Measurements from ENCODE around the gene SORCS2.
"Not testable (repeated sequence)": the region's sequence is repeated elsewhere in the genome, so short reads cannot be mapped to it uniquely, and the experiment has no call there.

SORCS2 gene

GRCh38 chr4:7450775-7451433, 258.6 kb downstream of the SORCS2 start:
- Histone ChIP-seq H3K9me3 (ENCODE audit: control insufficient read depth, low read length) (no peaks in the 10 kb centered on the region), H4K91ac (ENCODE audit: low read length) (no peak overlapping the region), H2BK120ac (ENCODE audit: low read depth, low read length) (no peak overlapping the region), H3K4me2 (ENCODE audit: low read length, poor library complexity, severe bottlenecking) (no peak overlapping the region), H2BK12ac (ENCODE audit: low read length in 2 of 2) (no peak overlapping the region), H2BK5ac (ENCODE audit: low read depth, low read length, poor library complexity, severe bottlenecking) (no peak overlapping the region), H3K27ac (ENCODE audit: low read length, poor library complexity, severe bottlenecking) (no peak overlapping the region), H3K4me1 (ENCODE audit: control insufficient read depth, insufficient read depth, low read depth, low read length) (no peaks in the 10 kb centered on the region), H2BK15ac (ENCODE audit: low read depth, poor library complexity, severe bottlenecking) (no peak overlapping the region), H3K9ac (ENCODE audit: low read length) (no peak overlapping the region), H2AK5ac (ENCODE audit: low read length, severe bottlenecking) (no peak overlapping the region), H3K18ac (ENCODE audit: low read depth in 1 of 2, low read length in 2 of 2) (no peak overlapping the region), H3K4me3 (ENCODE audit: insufficient read depth in 1 of 2, low read depth in 1 of 2, low read length in 2 of 2) (no peak overlapping the region), H4K8ac (ENCODE audit: low read length) (no peak overlapping the region), H3K4ac (ENCODE audit: low read depth in 1 of 2, low read length in 2 of 2) (no peak overlapping the region), H2AFZ (ENCODE audit: low read depth, low read length) (no peak overlapping the region), H3K14ac (ENCODE audit: low read length in 2 of 2) (no peak overlapping the region), H3K36me3 (ENCODE audit: control insufficient read depth in 1 of 2, insufficient read depth in 2 of 2, low read depth in 1 of 2, low read length in 2 of 2) (no peaks in the 10 kb centered on the region), H3K27me3 (ENCODE audit: control insufficient read depth in 1 of 2, insufficient read depth in 1 of 2, low read length in 2 of 2) (peaks cover 20 to 36% of the 10 kb centered on the region in 2 experiments), H3K23ac (ENCODE audit: low read length in 2 of 2) (no peak overlapping the region), H3K79me1 (replicated peaks; ENCODE audit: low read length, poor library complexity, severe bottlenecking) (no peaks in the 10 kb centered on the region)
- no peak for DNase-seq
- 71% methylated on average over 5 of the region's 5 CpGs for WGBS

- no peak overlapping the region for H3K23ac ChIP-seq (ENCODE audit: low read length in 2 of 2)
- WGBS: 63% methylated on average over 2 of the region's 2 CpGs
- H4K8ac ChIP-seq (ENCODE audit: low read length): no peak overlapping the region
- no peaks in the 10 kb centered on the region for H3K79me1 ChIP-seq (replicated peaks; ENCODE audit: low read length, poor library complexity, severe bottlenecking)
- no peak overlapping the region for H3K18ac ChIP-seq (ENCODE audit: low read depth in 1 of 2, low read length in 2 of 2)
- no peak for DNase-seq
- no peak overlapping the region for H2AFZ ChIP-seq (ENCODE audit: low read depth, low read length)
- no peak overlapping the region for H2BK15ac ChIP-seq (ENCODE audit: low read depth, poor library complexity, severe bottlenecking)
- no peak overlapping the region for H3K14ac ChIP-seq (ENCODE audit: low read length in 2 of 2)
- H3K36me3 ChIP-seq (ENCODE audit: control insufficient read depth in 1 of 2, insufficient read depth in 2 of 2, low read depth in 1 of 2, low read length in 2 of 2): no peaks in the 10 kb centered on the region
- H2AK5ac ChIP-seq (ENCODE audit: low read length, severe bottlenecking): no peak overlapping the region
- H3K4me3 ChIP-seq (ENCODE audit: insufficient read depth in 1 of 2, low read depth in 1 of 2, low read length in 2 of 2): no peak overlapping the region
- H2BK12ac ChIP-seq (ENCODE audit: low read length in 2 of 2): no peak overlapping the region
- peaks cover 19 to 30% of the 10 kb centered on the region in 2 experiments for H3K27me3 ChIP-seq (ENCODE audit: control insufficient read depth in 1 of 2, insufficient read depth in 1 of 2, low read length in 2 of 2)
- H4K91ac ChIP-seq (ENCODE audit: low read length): no peak overlapping the region
- no peak overlapping the region for H2BK120ac ChIP-seq (ENCODE audit: low read depth, low read length)
- H3K9ac ChIP-seq (ENCODE audit: low read length): no peak overlapping the region
- H3K27ac ChIP-seq (ENCODE audit: low read length, poor library complexity, severe bottlenecking): no peak overlapping the region
- H3K4me2 ChIP-seq (ENCODE audit: low read length, poor library complexity, severe bottlenecking): no peak overlapping the region
- no peaks in the 10 kb centered on the region for H3K4me1 ChIP-seq (ENCODE audit: control insufficient read depth, insufficient read depth, low read depth, low read length)
- no peak overlapping the region for H3K4ac ChIP-seq (ENCODE audit: low read depth in 1 of 2, low read length in 2 of 2)
- H2BK5ac ChIP-seq (ENCODE audit: low read depth, low read length, poor library complexity, severe bottlenecking): no peak overlapping the region
- no peaks in the 10 kb centered on the region for H3K9me3 ChIP-seq (ENCODE audit: control insufficient read depth, low read length)
Observed at GRCh38 chr4:7451434-7451789, 259.1 kb downstream of the SORCS2 start.

- Histone ChIP-seq H3K9me3 (ENCODE audit: control insufficient read depth, low read length) (no peaks in the 10 kb centered on the region), H3K18ac (ENCODE audit: low read depth in 1 of 2, low read length in 2 of 2) (no peak overlapping the region), H3K4me1 (ENCODE audit: control insufficient read depth, insufficient read depth, low read depth, low read length) (no peaks in the 10 kb centered on the region), H3K4me2 (ENCODE audit: low read length, poor library complexity, severe bottlenecking) (no peak overlapping the region), H3K27me3 (ENCODE audit: control insufficient read depth in 1 of 2, insufficient read depth in 1 of 2, low read length in 2 of 2) (peaks cover 16 to 27% of the 10 kb centered on the region in 2 experiments), H2BK15ac (ENCODE audit: low read depth, poor library complexity, severe bottlenecking) (no peak overlapping the region), H3K36me3 (ENCODE audit: control insufficient read depth in 1 of 2, insufficient read depth in 2 of 2, low read depth in 1 of 2, low read length in 2 of 2) (no peaks in the 10 kb centered on the region), H2AFZ (ENCODE audit: low read depth, low read length) (no peak overlapping the region), H3K4ac (ENCODE audit: low read depth in 1 of 2, low read length in 2 of 2) (no peak overlapping the region), H2BK120ac (ENCODE audit: low read depth, low read length) (no peak overlapping the region), H3K4me3 (ENCODE audit: insufficient read depth in 1 of 2, low read depth in 1 of 2, low read length in 2 of 2) (no peak overlapping the region), H3K14ac (ENCODE audit: low read length in 2 of 2) (no peak overlapping the region), H4K8ac (ENCODE audit: low read length) (no peak overlapping the region), H3K27ac (ENCODE audit: low read length, poor library complexity, severe bottlenecking) (no peak overlapping the region), H2AK5ac (ENCODE audit: low read length, severe bottlenecking) (no peak overlapping the region), H3K79me1 (replicated peaks; ENCODE audit: low read length, poor library complexity, severe bottlenecking) (no peaks in the 10 kb centered on the region), H3K23ac (ENCODE audit: low read length in 2 of 2) (no peak overlapping the region), H4K91ac (ENCODE audit: low read length) (no peak overlapping the region), H2BK12ac (ENCODE audit: low read length in 2 of 2) (no peak overlapping the region), H2BK5ac (ENCODE audit: low read depth, low read length, poor library complexity, severe bottlenecking) (no peak overlapping the region), H3K9ac (ENCODE audit: low read length) (no peak overlapping the region)
- DNase-seq: no peak
- WGBS: 73% methylated on average over 6 of the region's 6 CpGs
Observed at GRCh38 chr4:7451800-7452199, 259.5 kb downstream of the SORCS2 start.

- peaks cover 6 to 17% of the 10 kb centered on the region in 2 experiments for H3K27me3 ChIP-seq (ENCODE audit: control insufficient read depth in 1 of 2, insufficient read depth in 1 of 2, low read length in 2 of 2)
- H3K4me3 ChIP-seq (ENCODE audit: insufficient read depth in 1 of 2, low read depth in 1 of 2, low read length in 2 of 2); H3K4me1 ChIP-seq (ENCODE audit: control insufficient read depth, insufficient read depth, low read depth, low read length); H3K4ac ChIP-seq (ENCODE audit: low read depth in 1 of 2, low read length in 2 of 2); H3K36me3 ChIP-seq (ENCODE audit: control insufficient read depth in 1 of 2, insufficient read depth in 2 of 2, low read depth in 1 of 2, low read length in 2 of 2); H2BK15ac ChIP-seq (ENCODE audit: low read depth, poor library complexity, severe bottlenecking); H3K9ac ChIP-seq (ENCODE audit: low read length); H2BK120ac ChIP-seq (ENCODE audit: low read depth, low read length); DNase-seq; H2AK5ac ChIP-seq (ENCODE audit: low read length, severe bottlenecking); H3K79me1 ChIP-seq (replicated peaks; ENCODE audit: low read length, poor library complexity, severe bottlenecking); H2BK12ac ChIP-seq (ENCODE audit: low read length in 2 of 2); H2BK5ac ChIP-seq (ENCODE audit: low read depth, low read length, poor library complexity, severe bottlenecking); H3K23ac ChIP-seq (ENCODE audit: low read length in 2 of 2); H2AFZ ChIP-seq (ENCODE audit: low read depth, low read length); H3K4me2 ChIP-seq (ENCODE audit: low read length, poor library complexity, severe bottlenecking); H4K8ac ChIP-seq (ENCODE audit: low read length); H4K91ac ChIP-seq (ENCODE audit: low read length); H3K9me3 ChIP-seq (ENCODE audit: control insufficient read depth, low read length); H3K27ac ChIP-seq (ENCODE audit: low read length, poor library complexity, severe bottlenecking); H3K18ac ChIP-seq (ENCODE audit: low read depth in 1 of 2, low read length in 2 of 2); H3K14ac ChIP-seq (ENCODE audit: low read length in 2 of 2): not testable (repeated sequence)
- 88% methylated on average over 9 of the region's 9 CpGs for WGBS
Observed at GRCh38 chr4:7452802-7453201, 260.5 kb downstream of the SORCS2 start.

Data from mesenchymal stem cell (in vitro differentiated cells and primary cell).